OCI-LY1 (cell line): ENCODE measurements around the gene RAPGEF5.

Source experiments
- CTCF ChIP-seq: fragments of 200-600 bp; sonication (generic), shearing (Covaris generic); IDR thresholded peaks from 2 replicates; pipeline ENCODE4 v1.5.1; 2017; ENCODE audit warnings: mild to moderate bottlenecking, antibody characterized with exemption, low read length, moderate library complexity, mixed read lengths
- EZH2 ChIP-seq: fragments of 200-600 bp; sonication (generic), shearing (Covaris generic); IDR thresholded peaks from 2 replicates; pipeline ENCODE4 v1.8.0; 2017; ENCODE audit warnings: borderline replicate concordance, mixed run types, mild to moderate bottlenecking, antibody characterized with exemption, low read length, moderate library complexity, mixed read lengths

GRCh38 chr7:22346383-22347107 lies 10.4 kb downstream of the RAPGEF5 start:
- no peak for TF ChIP-seq CTCF
- no peak for TF ChIP-seq EZH2
